SK-N-SH (cell line): ENCODE measurements around the gene KIFC3. TPM values are rescaled to one million over a fixed set of nuclear protein-coding genes. Genes with fewer than 3 reads are reported as not detected.

ENCODE experiments used
- CTCF ChIA-PET: fragments of 300-600, 350-600 bp; formaldehyde crosslinking; extraction: SDS; loops from one replicate; lab custom pipeline; 2021; lab: Yijun Ruan, JAX
- POLR2A ChIA-PET: fragments of 350-600 bp; sonication (Branson Sonifier 250); formaldehyde crosslinking; extraction: SDS; loops from one replicate; lab custom pipeline; 2020; ENCODE audit warnings: antibody characterized with exemption, inconsistent platforms; lab: Yijun Ruan, JAX
- DNase-seq: peaks from one replicate; pipeline ENCODE4 v3.0.0; 2012
- H2AFZ ChIP-seq: fragments of 200-600 bp; sonication (generic); 2 replicates; pipeline ENCODE4 v1.8.1; 2016; ENCODE audit warnings: antibody characterized with exemption, mild to moderate bottlenecking, low read depth
- H3F3A ChIP-seq: fragments of 200-600 bp; sonication (generic); replicated peaks from 2 replicates; pipeline ENCODE3; 2016; ENCODE audit warnings: antibody characterized with exemption, mild to moderate bottlenecking; ENCODE audit not compliant: insufficient read depth
- H3K27ac ChIP-seq, 2 experiments: fragments of 200-500 bp in 1 of 2; fragments of 200-600 bp in 1 of 2; sonication (Bioruptor generic) in 1 of 2; sonication (generic), shearing (Covaris generic) in 1 of 2; 2 replicates each; pipeline versions ENCODE4 v1.5.1 to v1.6.1; 2014 to 2016; ENCODE audit warnings: low read depth in 2 of 2, inconsistent platforms in 1 of 2, low read length in 1 of 2, mild to moderate bottlenecking in 1 of 2, mixed read lengths in 1 of 2
- H3K27me3 ChIP-seq: fragments of 200-600 bp; sonication (generic), shearing (Covaris generic); 2 replicates; pipeline ENCODE4 v1.6.1; 2016; ENCODE audit warnings: mixed run types; ENCODE audit not compliant: insufficient read depth
- H3K36me3 ChIP-seq, 2 experiments: fragments of 200-500 bp in 1 of 2; fragments of 200-600 bp in 1 of 2; sonication (Bioruptor generic) in 1 of 2; sonication (generic) in 1 of 2; replicated peaks in 1 of 2; 2 replicates each; pipeline versions ENCODE3 to v1.5.1; 2014 to 2016; ENCODE audit warnings: low read length in 1 of 2, mild to moderate bottlenecking in 1 of 2; ENCODE audit not compliant: insufficient read depth in 2 of 2, control insufficient read depth in 1 of 2
- H3K4me1 ChIP-seq, 2 experiments: fragments of 200-500 bp in 1 of 2; fragments of 200-600 bp in 1 of 2; sonication (Bioruptor generic) in 1 of 2; sonication (generic), shearing (Covaris generic) in 1 of 2; 2 replicates each; pipeline versions ENCODE4 v1.5.1 to v1.6.1; 2014 to 2016; ENCODE audit warnings: low read depth in 1 of 2, low read length in 1 of 2, mixed run types in 1 of 2; ENCODE audit not compliant: insufficient read depth in 2 of 2, control insufficient read depth in 1 of 2
- H3K4me2 ChIP-seq: fragments of 200-600 bp; sonication (generic), shearing (Covaris generic); 2 replicates; pipeline ENCODE4 v1.6.1; 2017; ENCODE audit warnings: mixed run types
- H3K4me3 ChIP-seq, 2 experiments: fragments of 200-500 bp in 1 of 2; fragments of 200-600 bp in 1 of 2; sonication (Bioruptor generic) in 1 of 2; sonication (generic), shearing (Covaris generic) in 1 of 2; 2 replicates each; pipeline versions ENCODE4 v1.5.1 to v1.8.1; 2014 to 2016; ENCODE audit warnings: low read depth in 2 of 2, inconsistent platforms in 1 of 2, low read length in 1 of 2, mild to moderate bottlenecking in 1 of 2, mixed read lengths in 1 of 2, moderate library complexity in 1 of 2
- H3K79me2 ChIP-seq: fragments of 200-600 bp; sonication (generic); 2 replicates; pipeline ENCODE4 v1.8.1; 2017; ENCODE audit warnings: mild to moderate bottlenecking; ENCODE audit not compliant: insufficient read depth
- H3K9ac ChIP-seq: fragments of 200-600 bp; sonication (generic); 2 replicates; pipeline ENCODE4 v1.6.1; 2017; ENCODE audit warnings: mixed run types
- H3K9me2 ChIP-seq: fragments of 200-600 bp; sonication (generic); 2 replicates; pipeline ENCODE4 v1.6.1; 2017; ENCODE audit warnings: mixed run types
- H3K9me3 ChIP-seq: fragments of 200-600 bp; sonication (generic); 2 replicates; pipeline ENCODE4 v1.6.1; 2017; ENCODE audit warnings: mixed run types, mild to moderate bottlenecking, moderate library complexity
- H4K20me1 ChIP-seq: fragments of 200-600 bp; sonication (generic); 2 replicates; pipeline ENCODE4 v1.6.1; 2017; ENCODE audit warnings: mild to moderate bottlenecking, mixed run types; ENCODE audit not compliant: insufficient read depth
- ELF1 ChIP-seq: IDR thresholded peaks from 2 replicates; pipeline ENCODE4 v1.4.0; 2012
- EP300 ChIP-seq, 2 experiments: IDR thresholded peaks; 2 replicates each; pipeline versions ENCODE4 v1.4.0 to v1.6.1; 2012; ENCODE audit warnings: borderline replicate concordance in 1 of 2, low read depth in 1 of 2, low read length in 1 of 2
- FOSL2 ChIP-seq: IDR thresholded peaks from 2 replicates; pipeline ENCODE4 v1.4.0; 2012; ENCODE audit warnings: low read depth, mild to moderate bottlenecking, moderate library complexity, borderline replicate concordance
- GATA2 ChIP-seq: sonication (generic); formaldehyde crosslinking; IDR thresholded peaks from 2 replicates; pipeline ENCODE4 v1.5.0; 2020; ENCODE audit warnings: mild to moderate bottlenecking, missing genetic modification reagents
- MAX ChIP-seq: IDR thresholded peaks from 2 replicates; pipeline ENCODE4 v1.4.0; 2012; ENCODE audit warnings: low read depth
- MXI1 ChIP-seq: IDR thresholded peaks from 2 replicates; pipeline ENCODE4 v1.6.1; 2012; ENCODE audit warnings: mild to moderate bottlenecking, low read depth, low read length, improper control_type of control experiment
- NFIC ChIP-seq: IDR thresholded peaks from 2 replicates; pipeline ENCODE4 v1.4.0; 2012; ENCODE audit warnings: borderline replicate concordance
- POLR2AphosphoS5 ChIP-seq: IDR thresholded peaks from 2 replicates; pipeline ENCODE4 v1.6.1; 2012; ENCODE audit warnings: low read depth, low read length
- RCOR1 ChIP-seq: fragments of 150-350 bp; IDR thresholded peaks from 2 replicates; pipeline ENCODE4 v1.6.1; 2017; ENCODE audit warnings: antibody characterized with exemption, low read length
- REST ChIP-seq: IDR thresholded peaks from 2 replicates; pipeline ENCODE4 v1.6.1; 2012; ENCODE audit warnings: mild to moderate bottlenecking, low read depth, low read length, moderate library complexity
- RXRA ChIP-seq: IDR thresholded peaks from 2 replicates; pipeline ENCODE4 v1.4.0; 2012; ENCODE audit warnings: low read depth, mild to moderate bottlenecking, borderline replicate concordance
- SIN3A ChIP-seq: IDR thresholded peaks from 2 replicates; pipeline ENCODE4 v1.6.1; 2012; ENCODE audit warnings: low read depth, mild to moderate bottlenecking, low read length, moderate library complexity, borderline replicate concordance
- TAF1 ChIP-seq: IDR thresholded peaks from 2 replicates; pipeline ENCODE4 v1.6.1; 2012; ENCODE audit warnings: low read depth, mild to moderate bottlenecking, low read length, moderate library complexity, borderline replicate concordance
- TEAD4 ChIP-seq: IDR thresholded peaks from 2 replicates; pipeline ENCODE4 v1.4.0; 2012; ENCODE audit warnings: mild to moderate bottlenecking, borderline replicate concordance; ENCODE audit not compliant: insufficient read depth
- USF1 ChIP-seq: IDR thresholded peaks from 2 replicates; pipeline ENCODE4 v1.4.0; 2012; ENCODE audit warnings: low read depth, borderline replicate concordance
- YY1 ChIP-seq: IDR thresholded peaks from 2 replicates; pipeline ENCODE4 v1.4.0; 2012; ENCODE audit warnings: low read depth, mild to moderate bottlenecking
- WGBS: methylation state at CpG from one replicate; pipeline ENCODE4 v1.1.6; 2017; ENCODE audit warnings: low lambda C conversion rate; 5-methylcytosine and 5-hydroxymethylcytosine counted together
- polyA plus RNA-seq, 3 experiments: library from polyadenylated mRNA; depleted of rRNA; stranded (reverse); fragments of >200 nt; gene quantifications; 2 replicates each; pipeline ENCODE4 v1.2.3, GENCODE V29; 2012

KIFC3 gene
- polyA plus RNA-seq, 1 of the 3 experiments (the other 2 are of a cell fraction) = 65.4 TPM

GRCh38 chr16:57842601-57843000, 40.3 kb upstream of the KIFC3 start:
- no peaks in the 10 kb centered on the region for H3F3A ChIP-seq
- H3K36me3 ChIP-seq = no peaks in the 10 kb centered on the region
- H3K4me3 ChIP-seq = no peak overlapping the region
- 88% methylated on average over 5 of the region's 5 CpGs for WGBS
- H2AFZ ChIP-seq = no peak overlapping the region
- no peak for DNase-seq
- ChIA-PET CTCF (interaction anchor here (0.7 kb wide), 1 partner anchor 276 kb away, joined by 3 read pairs; no protein-coding TSS in a partner anchor), POLR2A (no interaction called here)
- no peaks in the 10 kb centered on the region for H4K20me1 ChIP-seq
- H3K27ac ChIP-seq = no peak overlapping the region
- no peak overlapping the region for H3K9ac ChIP-seq
- TF ChIP-seq MXI1 (no peak), FOSL2 (no peak), SIN3A (no peak), TEAD4 (no peak), GATA2 (CRISPR knock-in tag) (no peak), POLR2AphosphoS5 (no peak), ELF1 (no peak), NFIC (no peak), RXRA (no peak), REST (no peak), EP300 (IDR thresholded peaks at IDR 0.05; ENCODE audit: borderline replicate concordance in 1 of 2, low read depth in 1 of 2, low read length in 1 of 2) (no peak), YY1 (no peak), RCOR1 (no peak), MAX (no peak), TAF1 (no peak), USF1 (no peak)
- no peaks in the 10 kb centered on the region for H3K27me3 ChIP-seq
- no peaks in the 10 kb centered on the region for H3K9me3 ChIP-seq
- H3K4me2 ChIP-seq = no peak overlapping the region
- peaks cover 0 to 8% of the 10 kb centered on the region in 2 experiments; a peak in 1 of 4 replicates for H3K4me1 ChIP-seq
- H3K9me2 ChIP-seq = no peaks in the 10 kb centered on the region
- H3K79me2 ChIP-seq = no peaks in the 10 kb centered on the region
